ENCODE measurements around the gene CACNA2D1.

GRCh38 chr7:82029236-82029913 lies 414.2 kb downstream of the CACNA2D1 start:
- TF ChIP-seq CTCF (IDR thresholded peaks at IDR 0.05) (no peak), SIN3A (IDR thresholded peaks at IDR 0.05; ENCODE audit: borderline replicate concordance, insufficient read depth, low read depth, low read length) (no peak), POLR2AphosphoS5 (IDR thresholded peaks at IDR 0.05; ENCODE audit: low read depth, low read length) (no peak)
